GM18951 (cell line): Measurements from ENCODE around the gene SCNN1B.

Experiments
- POLR2A ChIP-seq: IDR thresholded peaks from 4 replicates; pipeline ENCODE4 v1.6.1; 2011; ENCODE audit warnings: mild to moderate bottlenecking; ENCODE audit not compliant: insufficient read length, insufficient read depth; ENCODE audit errors: extremely low read depth
- in situ Hi-C: fragments of 300-500 bp; cut with MboI; formaldehyde crosslinking; loops from one replicate; pipeline ENCODE4 v1.12.0; 2022; ENCODE audit warnings: low sequenced_read_pairs, mixed read lengths, inconsistent platforms; ENCODE audit not compliant: unreplicated experiment

The SCNN1B gene

GRCh38 chr16:23410176-23410575 is 108.1 kb downstream of the SCNN1B start:
- in situ Hi-C loops: loop anchor here (10.0 kb wide), 1 partner anchor 75 kb away; no protein-coding TSS in a partner anchor

DNA sequence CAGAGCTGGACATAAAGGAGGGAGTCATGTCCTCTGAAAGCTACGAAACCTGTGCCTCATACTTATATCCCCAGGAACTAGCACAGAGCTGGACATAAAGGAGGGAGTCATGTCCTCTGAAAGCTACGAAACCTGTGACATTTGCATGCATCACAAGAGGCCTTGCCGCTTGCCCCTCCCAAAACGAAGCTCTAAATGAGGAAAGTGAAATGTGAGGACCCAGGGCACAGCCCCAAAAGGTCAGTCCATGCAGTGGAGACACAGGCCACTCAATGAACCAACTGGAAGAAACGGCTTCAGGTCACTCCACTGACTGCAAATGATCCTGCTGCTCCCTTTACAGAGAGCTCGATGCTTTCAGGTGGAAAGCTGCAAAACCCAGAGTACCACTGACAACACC is 112.6 kb downstream of the SCNN1B start:
- in situ Hi-C loops: loop anchor here (10.0 kb wide), 1 partner anchor 80 kb away; no protein-coding TSS in a partner anchor
- no peak for TF ChIP-seq POLR2A

More at GRCh38 chr16:23410176-23410575, 108.1 kb downstream of the SCNN1B start:
- TF ChIP-seq POLR2A: no peak

- no peak for TF ChIP-seq POLR2A
- in situ Hi-C loops: loop anchor here (10.0 kb wide), 1 partner anchor 82 kb away; no protein-coding TSS in a partner anchor
Measured at GRCh38 chr16:23416816-23417215, 114.7 kb downstream of the SCNN1B start.

- in situ Hi-C loops: no loop called here
- no peak for TF ChIP-seq POLR2A
Measured at GRCh38 chr16:23420011-23420410, 117.9 kb downstream of the SCNN1B start.

DNA sequence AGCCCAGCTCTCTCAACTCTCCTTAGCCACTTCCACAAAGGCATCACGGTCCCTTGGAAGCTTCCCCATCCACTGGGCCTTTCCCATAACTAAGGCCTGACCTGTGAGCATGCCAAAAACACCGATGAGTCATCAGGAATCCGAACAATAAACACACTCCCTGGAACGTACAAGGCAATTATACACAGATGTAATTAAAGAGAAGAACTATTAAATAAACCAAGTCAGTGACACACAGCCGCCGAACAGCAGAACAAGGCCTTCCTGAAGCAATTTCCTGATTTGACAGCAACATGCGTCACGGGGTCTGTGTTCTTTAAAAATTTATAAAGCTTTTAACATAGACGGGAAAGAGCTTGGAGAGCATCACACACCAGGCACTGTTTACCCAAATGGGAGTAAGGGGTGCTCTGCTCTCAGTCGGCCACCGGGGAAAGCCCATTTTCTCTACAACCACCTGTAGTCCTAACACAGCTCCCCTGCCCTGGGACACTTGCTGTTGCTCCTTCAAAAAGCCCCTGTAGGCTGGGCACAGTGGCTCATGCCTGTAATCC is 121.5 kb downstream of the SCNN1B start:
- TF ChIP-seq POLR2A: no peak
- in situ Hi-C loops: no loop called here

DNA sequence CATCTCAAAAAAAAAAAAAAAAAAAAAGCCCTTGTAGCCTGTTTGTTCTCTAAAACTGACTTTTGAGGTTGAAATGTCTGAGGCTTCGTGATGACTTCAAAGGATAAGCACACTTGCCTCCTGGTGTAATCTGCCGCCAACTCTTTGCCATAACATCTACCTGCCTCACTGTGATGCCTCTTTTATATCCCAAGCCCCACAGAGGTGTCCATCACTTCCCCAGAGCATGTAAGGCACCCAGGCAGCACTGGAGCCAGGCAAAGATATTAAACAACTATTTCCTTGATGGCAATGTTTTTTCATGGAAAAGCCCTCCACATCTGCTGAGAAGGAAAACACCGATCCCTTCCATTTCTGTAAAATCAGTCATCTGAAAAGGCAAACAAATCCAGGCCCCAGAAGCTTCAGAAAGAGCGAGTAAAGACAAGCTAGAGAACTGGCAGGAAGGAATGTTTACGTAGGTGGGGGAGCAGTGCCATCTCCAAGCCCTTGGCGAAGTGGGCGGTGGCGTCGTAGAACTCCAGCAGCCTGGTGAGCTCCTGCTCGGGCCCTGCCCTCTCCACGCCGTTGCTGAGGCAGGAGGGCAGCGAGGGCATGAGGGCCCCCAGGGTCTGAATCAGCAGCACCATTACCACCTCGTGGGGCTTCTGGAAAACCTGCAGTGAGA is 122.3 kb downstream of the SCNN1B start:
- TF ChIP-seq POLR2A: no peak
- in situ Hi-C loops: no loop called here

- no peak for TF ChIP-seq POLR2A
- in situ Hi-C loops: no loop called here
Measured at GRCh38 chr16:23428351-23428750, 126.2 kb downstream of the SCNN1B start.
